HUES64 (cell line): ENCODE measurements around the gene MDFI.

ENCODE experiments used
- H3K27ac ChIP-seq: 2 replicates; pipeline ENCODE4 v1.7.0; 2013; ENCODE audit warnings: low read depth, low read length, inconsistent platforms
- H3K27me3 ChIP-seq: 2 replicates; pipeline ENCODE4 v1.6.1; 2013; ENCODE audit warnings: mild to moderate bottlenecking, low read length; ENCODE audit not compliant: insufficient read depth
- H3K36me3 ChIP-seq: 2 replicates; pipeline ENCODE4 v1.6.1; 2013; ENCODE audit warnings: mild to moderate bottlenecking, low read length; ENCODE audit not compliant: insufficient read depth
- H3K4me1 ChIP-seq: 2 replicates; pipeline ENCODE4 v1.6.1; 2013; ENCODE audit warnings: mild to moderate bottlenecking, low read length, moderate library complexity; ENCODE audit not compliant: insufficient read depth
- H3K4me3 ChIP-seq: 2 replicates; pipeline ENCODE4 v1.5.1; 2013; ENCODE audit warnings: mild to moderate bottlenecking, low read length, moderate library complexity
- H3K9ac ChIP-seq: 2 replicates; pipeline ENCODE4 v1.6.1; 2013; ENCODE audit warnings: mild to moderate bottlenecking, low read depth, low read length
- H3K9me3 ChIP-seq: 2 replicates; pipeline ENCODE4 v1.6.1; 2013; ENCODE audit warnings: low read depth, low read length; ENCODE audit not compliant: insufficient read depth
- WGBS: fragments of 150-250, 120-280 bp; methylation state at CpG from one replicate; pipeline ENCODE4 v1.1.7; 2013; ENCODE audit warnings: missing lambda C conversion rate; 5-methylcytosine and 5-hydroxymethylcytosine counted together

MDFI gene

GRCh38 chr6:41635365-41635764, 2.9 kb upstream of the MDFI start:
- no peaks in the 10 kb centered on the region for H3K36me3 ChIP-seq
- H3K9ac ChIP-seq, result no peak overlapping the region
- no peak overlapping the region for H3K4me3 ChIP-seq
- no peak overlapping the region for H3K27ac ChIP-seq
- WGBS, result 85% methylated on average over 6 of the region's 6 CpGs
- no peaks in the 10 kb centered on the region for H3K9me3 ChIP-seq
- H3K4me1 ChIP-seq, result peaks cover 27% of the 10 kb centered on the region
- H3K27me3 ChIP-seq, result peaks cover 56% of the 10 kb centered on the region

GRCh38 chr6:41636833-41637193, 1.5 kb upstream of the MDFI start:
- Histone ChIP-seq H3K4me3 (peak overlapping the region; percentile 88), H3K9ac (peak overlapping the region; percentile 45; the same call in 1 of the 2 replicates), H3K27me3 (peaks cover 67% of the 10 kb centered on the region), H3K4me1 (peaks cover 35% of the 10 kb centered on the region), H3K36me3 (no peaks in the 10 kb centered on the region), H3K27ac (no peak overlapping the region), H3K9me3 (no peaks in the 10 kb centered on the region)
- WGBS, result 3% methylated on average over 31 of the region's 31 CpGs

- H3K4me1 ChIP-seq, result peaks cover 35% of the 10 kb centered on the region
- H3K27me3 ChIP-seq, result peaks cover 64% of the 10 kb centered on the region
- H3K36me3 ChIP-seq, result no peaks in the 10 kb centered on the region
- H3K9ac ChIP-seq, result peak overlapping the region; percentile 65; the same call in 1 of the 2 replicates
- H3K9me3 ChIP-seq, result no peaks in the 10 kb centered on the region
- 2% methylated on average over 54 of the region's 54 CpGs for WGBS
- H3K4me3 ChIP-seq, result peak overlapping the region; percentile 88
- no peak overlapping the region for H3K27ac ChIP-seq
These were observed 870 bp upstream of the MDFI start for GRCh38 chr6:41637194-41638001.

GRCh38 chr6:41638935-41639808, 904 bp downstream of the MDFI start:
- H3K9me3 ChIP-seq, result no peaks in the 10 kb centered on the region
- 2% methylated on average over 36 of the region's 40 CpGs for WGBS
- no peaks in the 10 kb centered on the region for H3K36me3 ChIP-seq
- peaks cover 60% of the 10 kb centered on the region for H3K27me3 ChIP-seq
- H3K4me1 ChIP-seq, result peaks cover 51% of the 10 kb centered on the region
- H3K27ac ChIP-seq, result peak overlapping the region; percentile 60; the same call in 1 of the 2 replicates
- peak overlapping the region; percentile 88 for H3K4me3 ChIP-seq
- peak overlapping the region; percentile 75 for H3K9ac ChIP-seq

GRCh38 chr6:41639809-41640371, 1.6 kb downstream of the MDFI start:
- Histone ChIP-seq H3K27me3 (peaks cover 57% of the 10 kb centered on the region), H3K27ac (no peak overlapping the region), H3K4me3 (peak overlapping the region; percentile 88), H3K4me1 (peaks cover 51% of the 10 kb centered on the region), H3K9ac (peak overlapping the region; percentile 75; the same call in 1 of the 2 replicates), H3K36me3 (no peaks in the 10 kb centered on the region), H3K9me3 (no peaks in the 10 kb centered on the region)
- 18% methylated on average over 8 of the region's 8 CpGs for WGBS

- Histone ChIP-seq H3K27me3 (peaks cover 52% of the 10 kb centered on the region), H3K9me3 (no peaks in the 10 kb centered on the region), H3K4me3 (peak overlapping the region; percentile 88), H3K9ac (no peak overlapping the region), H3K4me1 (peaks cover 52% of the 10 kb centered on the region), H3K27ac (no peak overlapping the region), H3K36me3 (no peaks in the 10 kb centered on the region)
- 63% methylated on average over 7 of the region's 7 CpGs for WGBS
These were observed 2.2 kb downstream of the MDFI start for GRCh38 chr6:41640426-41640825.

GRCh38 chr6:41641352-41641925, 3.2 kb downstream of the MDFI start:
- peaks cover 6% of the 10 kb centered on the region for H3K36me3 ChIP-seq
- no peak overlapping the region for H3K4me3 ChIP-seq
- WGBS, result 84% methylated on average over 9 of the region's 9 CpGs
- H3K4me1 ChIP-seq, result peaks cover 57% of the 10 kb centered on the region
- peaks cover 42% of the 10 kb centered on the region for H3K27me3 ChIP-seq
- H3K9me3 ChIP-seq, result no peaks in the 10 kb centered on the region
- no peak overlapping the region for H3K27ac ChIP-seq
- H3K9ac ChIP-seq, result no peak overlapping the region

GRCh38 chr6:41642090-41642959, 4.1 kb downstream of the MDFI start:
- H3K4me1 ChIP-seq, result peaks cover 55% of the 10 kb centered on the region
- H3K27ac ChIP-seq, result no peak overlapping the region
- peaks cover 15% of the 10 kb centered on the region for H3K36me3 ChIP-seq
- H3K4me3 ChIP-seq, result no peak overlapping the region
- no peak overlapping the region for H3K9ac ChIP-seq
- H3K9me3 ChIP-seq, result no peaks in the 10 kb centered on the region
- H3K27me3 ChIP-seq, result peaks cover 33% of the 10 kb centered on the region
- WGBS, result 89% methylated on average over 11 of the region's 11 CpGs

- H3K27ac ChIP-seq, result no peak overlapping the region
- no peak overlapping the region for H3K4me3 ChIP-seq
- H3K9ac ChIP-seq, result no peak overlapping the region
- H3K27me3 ChIP-seq, result peaks cover 25% of the 10 kb centered on the region
- WGBS, result 71% methylated on average over 8 of the region's 10 CpGs
- no peaks in the 10 kb centered on the region for H3K9me3 ChIP-seq
- peaks cover 55% of the 10 kb centered on the region for H3K4me1 ChIP-seq
- H3K36me3 ChIP-seq, result peaks cover 23% of the 10 kb centered on the region
These were observed 5.0 kb downstream of the MDFI start for GRCh38 chr6:41642960-41643898.
